HG03064 (cell line): Measurements from ENCODE around the gene TMEM158.

Source experiments
- ATAC-seq: cut with Tn5 transposase; IDR thresholded peaks from one replicate; pipeline ENCODE4 v1.9.1; 2021; ENCODE audit warnings: low read depth; ENCODE audit not compliant: unreplicated experiment

TMEM158 gene

GRCh38 chr3:45178183-45179023, 47.7 kb downstream of the TMEM158 start:
- ATAC-seq = no peak

GRCh38 chr3:45176912-45177311, 49.2 kb downstream of the TMEM158 start:
- ATAC-seq = no peak
